DOHH2 (cell line): ENCODE data around the gene C9orf50.

Experiments used
- EZH2phosphoT487 ChIP-seq: fragments of 200-600 bp; sonication (generic); IDR thresholded peaks from 2 replicates; pipeline ENCODE4 v1.6.1; 2017; ENCODE audit warnings: borderline replicate concordance, mild to moderate bottlenecking, antibody characterized with exemption, low read length, moderate library complexity, mixed read lengths
- TF ChIP-seq, protein P1 (sequence below): fragments of 200-600 bp; sonication (generic); IDR thresholded peaks from one replicate; pipeline ENCODE4 v1.5.1; 2014; ENCODE audit warnings: antibody characterized with exemption, mild to moderate bottlenecking, low read depth, low read length; ENCODE audit not compliant: poor library complexity, severe bottlenecking

- TF ChIP-seq EZH2phosphoT487 = no peak
- TF ChIP-seq, protein P1, sequence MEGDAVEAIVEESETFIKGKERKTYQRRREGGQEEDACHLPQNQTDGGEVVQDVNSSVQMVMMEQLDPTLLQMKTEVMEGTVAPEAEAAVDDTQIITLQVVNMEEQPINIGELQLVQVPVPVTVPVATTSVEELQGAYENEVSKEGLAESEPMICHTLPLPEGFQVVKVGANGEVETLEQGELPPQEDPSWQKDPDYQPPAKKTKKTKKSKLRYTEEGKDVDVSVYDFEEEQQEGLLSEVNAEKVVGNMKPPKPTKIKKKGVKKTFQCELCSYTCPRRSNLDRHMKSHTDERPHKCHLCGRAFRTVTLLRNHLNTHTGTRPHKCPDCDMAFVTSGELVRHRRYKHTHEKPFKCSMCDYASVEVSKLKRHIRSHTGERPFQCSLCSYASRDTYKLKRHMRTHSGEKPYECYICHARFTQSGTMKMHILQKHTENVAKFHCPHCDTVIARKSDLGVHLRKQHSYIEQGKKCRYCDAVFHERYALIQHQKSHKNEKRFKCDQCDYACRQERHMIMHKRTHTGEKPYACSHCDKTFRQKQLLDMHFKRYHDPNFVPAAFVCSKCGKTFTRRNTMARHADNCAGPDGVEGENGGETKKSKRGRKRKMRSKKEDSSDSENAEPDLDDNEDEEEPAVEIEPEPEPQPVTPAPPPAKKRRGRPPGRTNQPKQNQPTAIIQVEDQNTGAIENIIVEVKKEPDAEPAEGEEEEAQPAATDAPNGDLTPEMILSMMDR = no peak
Observed at GRCh38 chr9:129661029-129661428, 40.1 kb upstream of the C9orf50 start.
